ENCODE measurements around the gene PKIG.

Gene PKIG

GRCh38 chr20:44552050-44552449 lies 30.3 kb upstream of the PKIG start:
- H3K9ac ChIP-seq (ENCODE audit: low read depth, low read length, poor library complexity) = no peak overlapping the region
- WGBS, 2 donors (ENCODE audit: extremely low coverage in 2 of 2, insufficient read length in 2 of 2, insufficient replicate concordance in 1 of 2) = no CpG with 5 or more reads among the region's 4 CpGs
- no peak overlapping the region for H3K4me2 ChIP-seq (ENCODE audit: insufficient read depth, low read length, poor library complexity, severe bottlenecking)
- H2BK120ac ChIP-seq (ENCODE audit: low read depth, low read length) = no peak overlapping the region
- H3K18ac ChIP-seq (ENCODE audit: low read length) = no peak overlapping the region
- H4K8ac ChIP-seq (ENCODE audit: low read depth, low read length) = no peak overlapping the region
- no peaks in the 10 kb centered on the region for H3K36me3 ChIP-seq (replicated peaks in 1 of 2; ENCODE audit: control insufficient read depth in 2 of 2, insufficient read depth in 2 of 2, low read length in 2 of 2)
- H4K91ac ChIP-seq (ENCODE audit: low read depth, low read length, poor library complexity) = no peak overlapping the region
- H3K27me3 ChIP-seq (ENCODE audit: control insufficient read depth in 3 of 3, insufficient read depth in 3 of 3, low read depth in 1 of 3, low read length in 3 of 3) = no peaks in the 10 kb centered on the region
- H3K4me3 ChIP-seq (ENCODE audit: low read length in 2 of 2) = no peak overlapping the region
- no peak overlapping the region for H3K27ac ChIP-seq (replicated peaks; ENCODE audit: low read length)
- no peak for DNase-seq (ENCODE audit: low spot score)
- H3K9me3 ChIP-seq (replicated peaks in 1 of 2; ENCODE audit: control insufficient read depth in 2 of 2, insufficient read depth in 1 of 2, low read depth in 1 of 2, low read length in 2 of 2) = no peaks in the 10 kb centered on the region
- H2BK15ac ChIP-seq (ENCODE audit: low read length) = no peak overlapping the region
- no peak overlapping the region for H2BK5ac ChIP-seq (ENCODE audit: low read length)
- H3K79me1 ChIP-seq (ENCODE audit: low read depth, low read length) = no peaks in the 10 kb centered on the region
- H2AFZ ChIP-seq (ENCODE audit: low read length) = no peak overlapping the region
- no peak overlapping the region for H2BK12ac ChIP-seq (ENCODE audit: low read length)
- no peak overlapping the region for H3K23ac ChIP-seq (ENCODE audit: low read depth, low read length, poor library complexity)
- H3K4ac ChIP-seq (ENCODE audit: low read length) = no peak overlapping the region
- peaks cover 0 to 3% of the 10 kb centered on the region in 2 donors for H3K4me1 ChIP-seq (ENCODE audit: control insufficient read depth in 2 of 2, insufficient read depth in 1 of 2, low read depth in 1 of 2, low read length in 2 of 2)
- H3K14ac ChIP-seq (ENCODE audit: low read length) = no peak overlapping the region
- no peak overlapping the region for H2AK5ac ChIP-seq (ENCODE audit: low read depth, low read length)

- Histone ChIP-seq H2BK15ac (ENCODE audit: low read length) (no peak overlapping the region), H2BK12ac (ENCODE audit: low read length) (no peak overlapping the region), H3K9ac (ENCODE audit: low read depth, low read length, poor library complexity) (no peak overlapping the region), H3K4me1 (ENCODE audit: control insufficient read depth in 2 of 2, insufficient read depth in 1 of 2, low read depth in 1 of 2, low read length in 2 of 2) (no peaks in the 10 kb centered on the region), H2AFZ (ENCODE audit: low read length) (no peak overlapping the region), H3K4me2 (ENCODE audit: insufficient read depth, low read length, poor library complexity, severe bottlenecking) (no peak overlapping the region), H4K8ac (ENCODE audit: low read depth, low read length) (no peak overlapping the region), H3K4me3 (ENCODE audit: low read length in 2 of 2) (no peak overlapping the region), H3K9me3 (replicated peaks in 1 of 2; ENCODE audit: control insufficient read depth in 2 of 2, insufficient read depth in 1 of 2, low read depth in 1 of 2, low read length in 2 of 2) (no peaks in the 10 kb centered on the region), H4K91ac (ENCODE audit: low read depth, low read length, poor library complexity) (no peak overlapping the region), H2AK5ac (ENCODE audit: low read depth, low read length) (no peak overlapping the region), H3K27ac (replicated peaks; ENCODE audit: low read length) (no peak overlapping the region), H3K18ac (ENCODE audit: low read length) (no peak overlapping the region), H3K14ac (ENCODE audit: low read length) (no peak overlapping the region), H3K4ac (ENCODE audit: low read length) (no peak overlapping the region), H2BK120ac (ENCODE audit: low read depth, low read length) (no peak overlapping the region), H3K79me1 (ENCODE audit: low read depth, low read length) (no peaks in the 10 kb centered on the region), H2BK5ac (ENCODE audit: low read length) (no peak overlapping the region), H3K23ac (ENCODE audit: low read depth, low read length, poor library complexity) (no peak overlapping the region), H3K27me3 (ENCODE audit: control insufficient read depth in 3 of 3, insufficient read depth in 3 of 3, low read depth in 1 of 3, low read length in 3 of 3) (no peaks in the 10 kb centered on the region), H3K36me3 (replicated peaks in 1 of 2; ENCODE audit: control insufficient read depth in 2 of 2, insufficient read depth in 2 of 2, low read length in 2 of 2) (no peaks in the 10 kb centered on the region)
- no peak for DNase-seq (ENCODE audit: low spot score)
- WGBS, 2 donors (ENCODE audit: extremely low coverage in 2 of 2, insufficient read length in 2 of 2, insufficient replicate concordance in 1 of 2) = no CpG with 5 or more reads among the region's 3 CpGs
Observed at GRCh38 chr20:44552568-44552949, 29.8 kb upstream of the PKIG start.

GRCh38 chr20:44552950-44553908 lies 29.1 kb upstream of the PKIG start:
- Histone ChIP-seq H3K4me3 (ENCODE audit: low read length in 2 of 2) (no peak overlapping the region), H2BK12ac (ENCODE audit: low read length) (no peak overlapping the region), H3K27me3 (ENCODE audit: control insufficient read depth in 3 of 3, insufficient read depth in 3 of 3, low read depth in 1 of 3, low read length in 3 of 3) (no peaks in the 10 kb centered on the region), H2BK5ac (ENCODE audit: low read length) (no peak overlapping the region), H3K23ac (ENCODE audit: low read depth, low read length, poor library complexity) (no peak overlapping the region), H3K27ac (replicated peaks; ENCODE audit: low read length) (no peak overlapping the region), H3K14ac (ENCODE audit: low read length) (no peak overlapping the region), H2AK5ac (ENCODE audit: low read depth, low read length) (no peak overlapping the region), H3K4ac (ENCODE audit: low read length) (no peak overlapping the region), H3K9me3 (replicated peaks in 1 of 2; ENCODE audit: control insufficient read depth in 2 of 2, insufficient read depth in 1 of 2, low read depth in 1 of 2, low read length in 2 of 2) (no peaks in the 10 kb centered on the region), H4K8ac (ENCODE audit: low read depth, low read length) (no peak overlapping the region), H4K91ac (ENCODE audit: low read depth, low read length, poor library complexity) (no peak overlapping the region), H3K36me3 (replicated peaks in 1 of 2; ENCODE audit: control insufficient read depth in 2 of 2, insufficient read depth in 2 of 2, low read length in 2 of 2) (no peaks in the 10 kb centered on the region), H3K4me2 (ENCODE audit: insufficient read depth, low read length, poor library complexity, severe bottlenecking) (no peak overlapping the region), H3K4me1 (ENCODE audit: control insufficient read depth in 2 of 2, insufficient read depth in 1 of 2, low read depth in 1 of 2, low read length in 2 of 2) (no peaks in the 10 kb centered on the region), H2BK15ac (ENCODE audit: low read length) (no peak overlapping the region), H2AFZ (ENCODE audit: low read length) (no peak overlapping the region), H3K9ac (ENCODE audit: low read depth, low read length, poor library complexity) (no peak overlapping the region), H3K18ac (ENCODE audit: low read length) (no peak overlapping the region), H3K79me1 (ENCODE audit: low read depth, low read length) (no peaks in the 10 kb centered on the region), H2BK120ac (ENCODE audit: low read depth, low read length) (no peak overlapping the region)
- no peak for DNase-seq (ENCODE audit: low spot score)
- WGBS, 2 donors (ENCODE audit: extremely low coverage in 2 of 2, insufficient read length in 2 of 2, insufficient replicate concordance in 1 of 2) = no CpG with 5 or more reads among the region's 6 CpGs

GRCh38 chr20:44559302-44559701 lies 23.1 kb upstream of the PKIG start:
- no peaks in the 10 kb centered on the region for H3K4me1 ChIP-seq (ENCODE audit: control insufficient read depth in 2 of 2, insufficient read depth in 1 of 2, low read depth in 1 of 2, low read length in 2 of 2)
- H2AFZ ChIP-seq (ENCODE audit: low read length) = no peak overlapping the region
- H3K23ac ChIP-seq (ENCODE audit: low read depth, low read length, poor library complexity) = no peak overlapping the region
- H2BK12ac ChIP-seq (ENCODE audit: low read length) = no peak overlapping the region
- no peak overlapping the region for H2BK5ac ChIP-seq (ENCODE audit: low read length)
- no peak overlapping the region for H4K8ac ChIP-seq (ENCODE audit: low read depth, low read length)
- no peak for DNase-seq (ENCODE audit: low spot score)
- no peak overlapping the region for H3K4me3 ChIP-seq (ENCODE audit: low read length in 2 of 2)
- no peak overlapping the region for H3K27ac ChIP-seq (replicated peaks; ENCODE audit: low read length)
- no peak overlapping the region for H2BK120ac ChIP-seq (ENCODE audit: low read depth, low read length)
- H4K91ac ChIP-seq (ENCODE audit: low read depth, low read length, poor library complexity) = no peak overlapping the region
- H2BK15ac ChIP-seq (ENCODE audit: low read length) = no peak overlapping the region
- H3K4ac ChIP-seq (ENCODE audit: low read length) = no peak overlapping the region
- no peak overlapping the region for H3K14ac ChIP-seq (ENCODE audit: low read length)
- H3K27me3 ChIP-seq (ENCODE audit: control insufficient read depth in 3 of 3, insufficient read depth in 3 of 3, low read depth in 1 of 3, low read length in 3 of 3) = no peaks in the 10 kb centered on the region
- H3K79me1 ChIP-seq (ENCODE audit: low read depth, low read length) = no peaks in the 10 kb centered on the region
- no peak overlapping the region for H3K4me2 ChIP-seq (ENCODE audit: insufficient read depth, low read length, poor library complexity, severe bottlenecking)
- H3K18ac ChIP-seq (ENCODE audit: low read length) = no peak overlapping the region
- no peaks in the 10 kb centered on the region for H3K9me3 ChIP-seq (replicated peaks in 1 of 2; ENCODE audit: control insufficient read depth in 2 of 2, insufficient read depth in 1 of 2, low read depth in 1 of 2, low read length in 2 of 2)
- no peak overlapping the region for H2AK5ac ChIP-seq (ENCODE audit: low read depth, low read length)
- no peak overlapping the region for H3K9ac ChIP-seq (ENCODE audit: low read depth, low read length, poor library complexity)
- no peaks in the 10 kb centered on the region for H3K36me3 ChIP-seq (replicated peaks in 1 of 2; ENCODE audit: control insufficient read depth in 2 of 2, insufficient read depth in 2 of 2, low read length in 2 of 2)

All from neuronal stem cell (in vitro differentiated cells).